Right kidney (tissue), 1 donor: Measurements from ENCODE around the gene ETV2.
"Not testable (repeated sequence)": the region's sequence is repeated elsewhere in the genome, so short reads cannot be mapped to it uniquely, and the experiment has no call there.

Experiments used
- DNase-seq: peaks from one replicate; pipeline ENCODE4 v3.0.0-alpha.2; 2016

Gene ETV2

DNA sequence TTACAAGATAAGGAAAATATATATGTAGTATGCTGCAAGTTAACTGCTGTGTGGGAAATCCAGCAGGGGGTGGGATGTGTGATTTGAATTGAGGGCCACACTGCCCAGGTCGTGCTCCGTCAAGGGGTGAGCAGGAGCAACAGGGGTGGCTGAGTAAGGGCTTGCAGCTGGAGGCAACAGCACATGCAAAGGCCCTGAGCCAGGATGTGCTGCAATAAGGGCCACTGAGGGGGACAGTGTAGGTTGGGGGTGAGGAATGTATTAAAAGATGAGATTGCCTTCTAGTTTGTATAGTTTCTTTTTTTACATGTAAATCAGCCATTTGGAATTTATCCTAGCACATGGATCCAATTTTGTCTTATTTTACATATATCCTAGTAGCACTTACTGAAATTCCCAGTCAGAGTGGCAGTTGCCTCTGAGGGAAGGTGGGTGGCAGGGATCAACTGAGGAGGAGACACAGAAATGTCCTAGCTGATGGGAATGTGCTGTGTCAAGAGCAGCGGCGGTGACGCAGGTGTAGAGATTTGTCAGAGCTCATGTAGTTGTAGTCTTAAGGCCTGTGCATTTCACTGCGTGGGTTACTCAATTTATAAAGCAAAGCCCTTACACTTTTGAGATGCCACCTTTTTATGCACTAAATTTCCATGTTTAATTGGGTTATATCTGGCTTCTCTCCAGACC lies 18.1 kb upstream of the ETV2 start:
- DNase-seq = no peak

DNA sequence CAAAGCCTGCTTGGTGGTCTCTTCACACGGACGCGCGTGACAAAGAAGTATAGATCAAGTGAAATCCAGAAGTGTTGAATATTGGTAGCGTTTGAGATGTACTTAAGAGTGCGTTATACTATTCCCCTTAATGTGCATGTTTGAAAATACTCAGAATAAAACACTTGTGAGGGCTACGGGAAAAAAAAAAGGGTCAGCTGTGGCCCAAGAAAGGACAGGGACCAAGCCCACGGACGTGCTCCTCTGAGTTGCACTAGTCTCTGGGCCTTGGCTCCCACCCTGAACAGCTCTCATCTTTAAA lies 13.3 kb upstream of the ETV2 start:
- DNase-seq = no peak

DNA sequence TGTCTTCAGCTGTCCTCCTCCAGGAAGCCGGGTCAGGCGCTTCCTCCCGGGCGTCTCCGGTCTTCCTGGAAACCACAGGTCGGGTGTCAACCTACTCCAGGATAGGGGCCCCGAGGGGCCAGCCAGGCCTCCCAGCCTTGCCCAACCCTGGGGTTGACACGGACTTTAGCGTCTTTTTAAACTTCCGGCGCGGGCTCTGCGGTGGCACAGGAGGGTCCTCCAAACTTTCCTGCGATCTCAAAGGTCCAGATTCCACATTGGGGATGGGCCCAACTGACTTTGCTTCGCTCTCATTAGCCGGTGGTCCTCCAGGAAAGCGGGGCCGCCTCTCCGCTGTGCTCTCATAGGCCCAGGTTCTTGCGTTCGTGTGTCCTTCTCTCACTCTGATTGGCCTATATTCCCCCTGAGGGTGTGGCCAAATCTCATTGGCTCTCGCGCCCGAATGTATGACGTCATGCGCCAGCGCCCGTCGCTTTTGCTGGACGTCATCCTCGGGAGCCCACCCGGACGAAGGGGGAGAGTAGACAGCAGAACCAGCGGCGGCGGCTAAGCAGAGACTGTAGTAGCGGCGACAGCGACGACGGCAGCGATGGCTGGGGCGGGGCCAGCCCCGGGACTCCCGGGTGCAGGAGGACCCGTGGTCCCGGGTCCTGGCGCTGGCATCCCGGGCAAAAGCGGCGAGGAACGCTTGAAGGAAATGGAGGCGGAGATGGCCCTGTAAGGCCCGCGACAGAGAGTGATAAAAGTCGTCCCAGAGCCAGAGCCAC lies 12.8 kb upstream of the ETV2 start, which contains the start of gene RBM42:
Gene RBM42, plus strand, starts transcription at position 472 of the 767 bp plus-strand sequence. Its CDS starts 118 bp downstream, at position 590.
- peak; percentile 94 for DNase-seq

DNA sequence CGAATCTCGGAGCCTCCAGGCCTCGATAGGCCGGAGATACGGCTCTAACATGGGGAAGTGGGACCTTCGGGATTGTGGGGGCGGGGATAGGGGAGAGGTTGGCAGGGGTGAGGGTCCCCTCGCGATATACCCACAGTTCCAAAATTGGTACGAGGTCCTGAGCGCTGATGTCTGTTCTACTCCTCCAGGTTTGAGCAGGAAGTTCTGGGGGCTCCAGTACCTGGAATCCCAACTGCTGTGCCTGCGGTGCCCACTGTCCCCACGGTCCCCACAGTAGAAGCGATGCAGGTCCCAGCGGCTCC lies 12.3 kb upstream of the ETV2 start:
- DNase-seq = no peak

DNA sequence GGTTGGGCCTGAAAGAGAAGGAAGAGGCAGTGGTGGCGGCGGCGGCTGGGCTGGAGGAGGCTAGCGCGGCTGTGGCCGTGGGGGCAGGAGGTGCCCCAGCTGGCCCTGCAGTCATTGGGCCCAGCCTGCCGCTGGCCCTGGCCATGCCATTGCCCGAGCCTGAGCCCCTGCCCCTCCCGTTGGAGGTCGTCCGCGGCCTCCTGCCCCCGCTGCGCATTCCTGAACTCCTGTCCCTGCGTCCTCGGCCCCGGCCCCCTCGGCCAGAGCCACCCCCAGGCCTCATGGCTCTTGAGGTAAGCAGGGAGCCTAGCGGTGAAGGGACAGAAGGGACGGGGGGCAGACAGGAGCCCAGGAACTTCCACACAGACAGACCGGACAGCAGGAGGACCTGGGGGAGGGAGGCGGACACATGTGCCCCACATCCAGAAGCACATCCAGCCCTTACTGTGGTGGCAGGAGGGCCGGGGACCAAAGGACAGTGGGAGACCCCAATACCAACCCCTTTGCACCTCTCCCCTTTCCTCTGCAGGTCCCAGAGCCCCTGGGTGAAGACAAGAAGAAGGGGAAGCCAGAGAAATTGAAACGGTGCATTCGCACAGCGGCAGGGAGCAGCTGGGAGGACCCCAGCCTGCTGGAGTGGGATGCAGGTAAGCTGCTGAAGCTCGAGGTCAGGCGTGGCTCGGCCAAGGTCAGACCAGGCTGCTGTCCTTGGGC lies 7.7 kb upstream of the ETV2 start:
- no peak for DNase-seq

DNA sequence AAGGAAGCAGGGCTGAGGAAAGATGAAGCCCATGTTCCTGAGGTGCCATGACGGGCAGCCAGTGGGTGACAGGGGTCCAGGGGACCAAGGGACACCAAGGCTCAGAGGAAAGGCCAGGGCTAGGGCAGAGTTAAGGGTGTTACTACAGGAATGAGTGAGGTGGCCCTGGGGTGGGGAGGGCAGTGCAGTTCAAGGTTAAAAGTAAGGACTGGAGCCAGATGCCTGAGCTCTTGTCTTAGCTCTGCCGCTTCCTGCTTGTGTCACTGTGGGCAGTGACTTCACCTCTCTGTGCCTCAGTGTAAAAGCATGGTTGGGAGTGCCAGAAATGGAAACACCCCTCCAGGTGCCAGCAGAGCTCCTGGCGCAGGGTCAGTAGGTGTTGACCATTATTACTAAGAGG lies 4.9 kb upstream of the ETV2 start:
- DNase-seq = no peak

DNA sequence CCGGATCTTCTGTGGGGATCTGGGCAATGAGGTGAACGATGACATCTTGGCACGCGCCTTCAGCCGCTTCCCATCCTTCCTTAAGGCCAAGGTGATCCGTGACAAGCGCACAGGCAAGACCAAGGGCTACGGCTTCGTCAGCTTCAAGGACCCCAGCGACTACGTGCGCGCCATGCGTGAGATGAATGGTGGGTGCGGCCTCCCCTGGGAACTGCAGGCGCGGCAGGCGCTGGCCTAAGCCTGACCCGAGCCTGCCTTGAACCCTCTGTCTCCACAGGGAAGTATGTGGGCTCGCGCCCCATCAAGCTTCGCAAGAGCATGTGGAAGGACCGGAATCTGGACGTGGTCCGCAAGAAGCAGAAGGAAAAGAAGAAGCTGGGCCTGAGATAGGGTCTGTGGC lies 4.4 kb upstream of the ETV2 start:
- no peak for DNase-seq

DNA sequence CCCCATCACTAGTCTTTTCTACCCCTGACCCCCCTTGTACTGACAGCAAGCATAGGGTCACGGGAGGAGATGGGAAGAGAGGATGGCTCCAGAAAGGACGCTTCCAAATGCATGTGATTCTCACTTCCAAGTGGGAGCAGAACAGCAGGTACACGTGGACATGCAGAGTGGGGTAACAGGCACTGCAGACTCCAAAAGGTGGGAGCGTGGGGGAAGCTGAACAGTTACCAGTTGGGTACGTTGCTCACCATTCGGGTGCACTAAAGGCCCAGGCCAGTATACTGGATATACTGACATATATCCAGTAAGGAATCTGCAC lies 2.3 kb upstream of the ETV2 start:
- no peak for DNase-seq

DNA sequence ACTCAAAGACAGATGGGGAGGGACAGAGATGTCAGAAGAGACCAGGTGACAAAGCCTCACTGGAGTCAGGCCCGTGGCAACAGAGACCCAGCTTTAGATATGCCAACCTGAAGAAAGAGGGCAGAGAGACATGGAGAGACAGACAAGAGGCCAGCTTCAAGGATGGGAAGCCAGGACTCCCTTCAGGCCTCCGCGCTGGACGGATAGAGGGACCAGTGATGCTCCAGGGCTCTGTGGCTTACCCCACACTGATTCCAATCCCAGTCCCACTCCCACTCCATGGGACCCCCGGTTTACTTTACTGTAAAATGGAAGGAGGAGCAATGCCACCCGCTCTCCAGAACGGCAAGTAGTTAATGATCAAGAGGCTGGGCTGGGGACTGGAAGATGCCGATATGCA lies 1.7 kb upstream of the ETV2 start:
- DNase-seq = no peak

DNA sequence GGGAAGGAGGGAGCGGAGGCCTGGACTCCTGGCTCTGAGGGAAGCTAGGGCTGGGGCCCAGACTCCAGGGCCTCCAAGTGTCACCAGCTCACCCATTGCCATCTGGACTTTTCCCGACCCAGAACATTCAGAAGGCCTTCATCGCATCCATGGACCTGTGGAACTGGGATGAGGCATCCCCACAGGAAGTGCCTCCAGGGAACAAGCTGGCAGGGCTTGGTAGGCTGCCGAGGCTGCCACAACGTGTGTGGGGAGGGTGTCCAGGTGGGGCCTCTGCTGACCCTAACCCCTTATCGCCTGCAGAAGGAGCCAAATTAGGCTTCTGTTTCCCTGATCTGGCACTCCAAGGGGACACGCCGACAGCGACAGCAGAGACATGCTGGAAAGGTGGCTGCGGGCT lies 767 bp downstream of the ETV2 start:
- DNase-seq = peak; percentile 23

DNA sequence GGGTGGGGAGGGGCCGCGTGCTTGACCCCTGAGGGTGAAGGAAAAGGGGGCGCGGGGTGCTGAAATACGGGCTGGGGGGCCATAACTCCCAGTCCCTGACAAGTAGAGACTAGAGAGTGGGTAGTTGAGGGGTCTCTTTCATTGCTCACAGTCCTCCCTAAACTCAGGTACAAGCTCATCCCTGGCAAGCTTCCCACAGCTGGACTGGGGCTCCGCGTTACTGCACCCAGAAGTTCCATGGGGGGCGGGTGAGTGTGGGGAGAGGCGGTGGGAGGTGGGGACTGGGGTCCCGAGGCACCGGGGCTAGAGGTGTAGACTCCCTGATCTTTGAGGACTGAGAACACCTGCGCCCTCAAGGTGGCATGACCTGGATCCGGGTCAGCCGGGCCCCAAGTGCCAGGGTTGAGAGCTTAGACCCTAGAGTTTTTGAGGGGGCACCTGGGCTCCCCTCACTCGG lies 1.3 kb downstream of the ETV2 start:
- no peak for DNase-seq

DNA sequence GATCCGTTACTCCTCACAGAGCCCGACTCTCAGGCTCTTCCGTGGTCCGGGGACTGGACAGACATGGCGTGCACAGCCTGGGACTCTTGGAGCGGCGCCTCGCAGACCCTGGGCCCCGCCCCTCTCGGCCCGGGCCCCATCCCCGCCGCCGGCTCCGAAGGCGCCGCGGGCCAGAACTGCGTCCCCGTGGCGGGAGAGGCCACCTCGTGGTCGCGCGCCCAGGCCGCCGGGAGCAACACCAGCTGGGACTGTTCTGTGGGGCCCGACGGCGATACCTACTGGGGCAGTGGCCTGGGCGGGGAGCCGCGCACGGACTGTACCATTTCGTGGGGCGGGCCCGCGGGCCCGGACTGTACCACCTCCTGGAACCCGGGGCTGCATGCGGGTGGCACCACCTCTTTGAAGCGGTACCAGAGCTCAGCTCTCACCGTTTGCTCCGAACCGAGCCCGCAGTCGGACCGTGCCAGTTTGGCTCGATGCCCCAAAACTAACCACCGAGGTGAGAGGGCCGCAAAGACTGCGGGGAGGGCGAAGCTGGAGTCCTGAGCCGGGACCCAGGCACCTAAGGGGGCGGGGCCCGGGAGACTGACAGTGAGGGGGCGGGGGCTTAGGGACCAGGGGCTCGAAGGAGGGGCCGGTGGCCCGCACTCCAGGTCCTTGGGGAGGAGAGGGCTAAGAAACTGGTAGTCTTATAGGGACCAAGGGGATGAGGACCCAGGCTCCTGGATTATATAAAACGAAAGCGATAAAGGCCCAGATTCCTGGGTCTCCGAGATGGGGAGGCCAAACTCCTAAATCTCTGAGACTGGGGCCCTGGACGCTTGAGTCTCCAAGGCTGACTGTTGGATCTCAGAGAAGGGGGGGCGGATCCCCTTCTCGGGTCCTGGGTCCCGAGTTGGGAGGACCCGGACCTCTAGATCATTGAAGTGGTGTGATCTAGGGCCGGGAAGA lies 2.0 kb downstream of the ETV2 start:
- peak; percentile 97 for DNase-seq

DNA sequence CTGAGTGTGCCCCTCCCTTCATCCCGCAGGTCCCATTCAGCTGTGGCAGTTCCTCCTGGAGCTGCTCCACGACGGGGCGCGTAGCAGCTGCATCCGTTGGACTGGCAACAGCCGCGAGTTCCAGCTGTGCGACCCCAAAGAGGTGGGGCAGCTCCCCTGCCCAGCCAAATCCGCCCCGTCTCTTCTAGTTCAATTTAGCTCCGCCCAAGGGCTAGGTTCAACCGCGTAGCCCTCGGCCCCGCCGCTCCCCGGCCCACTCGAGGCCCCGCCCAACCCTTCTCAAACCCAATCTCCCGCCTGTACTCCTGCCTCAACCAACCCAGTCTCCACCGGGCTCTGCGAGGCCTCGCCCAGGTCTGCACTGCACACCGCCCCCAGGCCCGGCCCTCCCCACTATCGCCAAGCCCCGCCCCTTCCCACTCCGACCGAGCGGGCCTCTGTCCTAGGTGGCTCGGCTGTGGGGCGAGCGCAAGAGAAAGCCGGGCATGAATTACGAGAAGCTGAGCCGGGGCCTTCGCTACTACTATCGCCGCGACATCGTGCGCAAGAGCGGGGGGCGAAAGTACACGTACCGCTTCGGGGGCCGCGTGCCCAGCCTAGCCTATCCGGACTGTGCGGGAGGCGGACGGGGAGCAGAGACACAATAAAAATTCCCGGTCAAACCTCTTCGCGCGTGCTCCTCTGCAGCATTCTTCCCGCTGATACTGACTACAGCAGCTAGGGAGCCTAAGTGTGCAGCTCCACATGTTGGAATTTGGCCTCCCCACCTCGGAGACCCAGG lies 2.9 kb downstream of the ETV2 start:
- peak; percentile 84 for DNase-seq

DNA sequence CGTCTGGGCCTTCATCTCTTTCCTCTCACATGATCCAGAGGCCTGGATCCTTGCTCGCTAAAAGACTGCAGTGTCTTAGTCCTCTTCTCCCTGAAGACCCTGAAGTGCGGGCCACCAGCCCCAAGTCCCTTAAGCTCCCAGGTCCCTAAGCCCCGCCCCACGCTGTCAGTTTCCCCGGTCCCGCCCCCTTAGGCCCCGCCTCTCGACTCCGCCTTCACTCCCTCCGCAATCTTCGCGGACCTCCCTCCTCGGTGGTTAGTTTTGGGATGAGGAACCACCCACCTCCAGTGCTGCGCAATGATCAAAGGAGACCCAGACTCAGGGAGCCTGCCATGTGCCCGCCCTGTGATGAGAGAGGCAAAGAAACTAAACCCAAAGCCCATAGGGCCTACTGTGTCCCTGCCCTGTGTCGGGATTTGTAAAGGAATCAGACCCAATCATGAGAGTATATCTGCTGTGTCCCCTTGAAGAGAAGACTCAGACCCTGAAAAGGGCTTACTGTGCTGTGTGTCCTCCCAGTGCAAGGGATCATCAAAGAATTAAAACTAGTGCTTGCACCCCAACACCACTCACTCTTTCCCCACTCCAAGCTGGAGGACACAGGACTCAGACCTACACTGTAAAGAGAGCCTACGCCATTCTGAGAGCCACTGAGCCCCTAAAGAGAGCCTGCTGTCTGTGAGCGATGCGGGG lies 3.6 kb downstream of the ETV2 start:
- no peak for DNase-seq

DNA sequence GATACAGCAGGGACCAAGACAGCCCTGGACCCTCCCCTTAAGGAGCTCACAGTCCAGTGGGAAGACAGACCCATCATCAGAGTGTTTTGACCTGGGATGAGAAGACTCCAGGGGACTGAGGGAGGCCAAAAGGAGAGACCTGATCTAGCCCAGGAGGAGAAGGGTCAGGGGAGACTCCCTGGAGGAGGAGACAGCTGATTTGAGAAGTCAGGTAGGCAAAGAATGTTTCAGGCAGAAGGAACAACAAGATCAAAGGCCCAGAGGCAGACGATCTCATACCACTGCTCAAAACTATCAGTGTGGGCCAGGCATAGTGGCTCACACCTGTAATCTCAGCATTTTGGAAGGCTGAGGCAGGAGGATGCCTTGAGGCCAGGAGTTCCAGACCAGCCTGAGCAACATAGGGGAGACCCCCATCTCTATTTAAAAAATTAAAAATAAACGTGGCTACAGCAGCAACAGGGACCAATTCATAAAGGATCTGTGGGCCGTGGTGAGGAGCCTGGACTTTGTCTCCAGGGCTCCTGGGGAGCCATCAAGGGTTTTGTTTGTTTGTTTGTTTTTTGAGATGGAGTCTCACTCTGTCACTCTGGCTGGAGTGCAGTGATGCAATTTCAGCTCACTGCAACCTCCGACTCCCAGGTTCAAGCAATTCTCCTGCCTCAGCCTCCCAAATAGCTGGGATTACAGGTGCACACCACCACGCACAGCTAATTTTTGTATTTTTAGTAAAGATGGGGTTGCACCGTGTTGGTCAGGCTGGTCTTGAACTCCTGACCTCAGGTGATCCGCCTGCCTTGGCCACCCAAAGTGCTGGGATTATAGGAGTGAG lies 4.4 kb downstream of the ETV2 start:
- DNase-seq = no peak

DNA sequence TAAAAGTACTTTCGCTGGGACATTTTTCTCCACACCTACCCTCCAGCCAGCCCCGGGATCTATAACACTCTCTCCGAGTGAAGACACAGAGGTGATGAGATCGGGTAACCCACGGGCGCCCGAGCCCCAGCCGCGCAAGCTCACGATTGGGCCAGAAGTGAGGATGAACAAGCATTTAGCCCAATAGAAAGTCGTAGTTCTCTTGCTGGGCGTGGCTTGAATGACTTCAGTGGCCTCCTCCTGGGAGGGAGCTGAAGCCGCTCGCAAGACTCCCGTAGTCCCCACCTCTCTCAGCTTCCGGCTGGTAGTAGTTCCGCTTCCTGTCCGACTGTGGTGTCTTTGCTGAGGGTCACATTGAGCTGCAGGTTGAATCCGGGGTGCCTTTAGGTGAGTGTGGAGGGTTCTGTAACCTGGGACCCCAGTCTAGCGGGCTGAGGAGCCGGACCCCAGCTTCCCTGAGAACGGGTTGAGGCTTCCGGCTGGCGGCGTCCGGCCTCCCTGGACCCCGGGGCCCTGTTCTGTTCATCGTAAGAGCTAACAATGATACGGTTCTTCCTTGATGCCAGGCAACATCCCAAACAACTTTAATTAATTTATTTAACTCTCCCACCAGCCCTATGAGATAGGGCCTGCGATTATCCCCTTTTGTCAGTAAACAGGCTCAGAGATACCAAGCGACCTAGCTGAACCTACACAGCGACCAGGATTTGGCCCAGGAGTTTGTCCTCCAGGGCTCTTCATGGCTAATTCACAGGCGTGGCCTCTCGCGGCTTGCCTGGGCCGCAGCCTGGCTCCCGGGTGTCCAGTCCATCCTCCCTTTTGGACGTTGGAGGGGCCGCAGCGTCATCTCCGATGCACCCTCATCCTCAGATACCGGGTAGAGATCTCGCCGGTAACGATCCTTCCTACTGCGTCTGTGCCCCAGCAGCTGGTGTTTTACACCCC lies 6.7 kb downstream of the ETV2 start, which contains the start of gene COX6B1:
Gene COX6B1, plus strand, starts transcription at position 307 of the 945 bp plus-strand sequence. CDS start 2,921 bp downstream, outside the sequence.
- peak; percentile 78 for DNase-seq

DNA sequence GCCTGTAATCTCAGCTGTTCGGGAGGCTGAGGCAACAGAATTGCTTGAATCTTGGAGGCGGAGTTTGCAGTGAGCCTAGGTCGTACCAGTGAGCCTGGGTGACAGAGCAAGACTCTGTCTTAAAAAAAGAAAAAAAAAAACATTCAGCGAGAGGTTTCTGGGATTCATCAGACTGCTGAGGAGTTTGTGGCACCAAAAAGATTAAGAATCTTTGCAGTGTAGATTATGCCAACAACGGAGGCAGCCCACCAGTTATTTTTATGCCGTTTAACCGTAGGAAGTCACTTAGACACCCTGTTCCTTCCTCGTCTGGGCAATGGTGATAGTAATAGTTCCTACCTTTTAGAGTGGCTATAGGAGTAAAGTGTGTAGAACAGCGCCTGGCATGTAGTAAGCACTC lies 9.0 kb downstream of the ETV2 start:
- DNase-seq = no peak

DNA sequence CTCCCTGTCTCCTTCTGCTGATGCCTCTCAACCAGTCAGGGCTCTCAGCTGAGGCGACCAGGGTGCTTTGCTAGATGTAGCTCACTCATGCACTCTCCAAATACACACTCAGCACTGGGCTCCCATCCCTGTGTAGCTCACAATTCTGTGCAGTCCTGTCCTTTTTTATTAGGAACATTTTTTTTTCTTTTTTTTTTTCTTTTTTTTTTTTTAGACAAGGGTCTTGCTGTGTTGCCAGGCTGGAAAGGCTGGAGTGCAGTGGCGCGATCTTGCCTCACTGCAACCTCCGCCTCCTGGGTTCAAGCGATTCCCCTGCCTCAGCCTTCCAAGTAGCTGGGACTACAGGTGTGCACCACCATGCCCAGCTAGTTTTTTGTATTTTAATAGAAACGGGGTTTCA lies 13.3 kb downstream of the ETV2 start:
- not testable (repeated sequence) for DNase-seq

DNA sequence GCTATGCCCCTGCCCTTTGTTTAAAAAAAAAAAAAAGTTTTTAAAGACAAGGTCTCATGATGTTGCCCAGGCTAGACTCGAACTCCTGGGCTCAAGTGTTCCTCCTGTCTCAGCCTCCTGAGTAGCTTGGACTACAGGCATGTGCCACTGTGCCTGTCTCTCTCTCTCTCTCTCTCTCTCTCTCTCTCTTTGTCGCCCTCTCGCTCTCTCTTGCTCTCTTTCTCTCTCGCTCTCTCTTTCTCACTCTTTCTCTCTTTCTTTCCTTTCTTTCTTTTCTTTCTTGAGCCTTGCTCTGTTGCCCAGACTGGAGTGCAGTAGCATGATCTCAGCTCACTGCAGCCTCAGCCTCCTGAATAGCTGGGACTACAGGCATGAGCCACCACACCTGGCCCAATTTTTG lies 14.1 kb downstream of the ETV2 start:
- DNase-seq = no peak
